Right lobe of liver (tissue), 4 donors: ENCODE measurements around the gene MACROH2A2.
"Not testable (repeated sequence)": the region's sequence is repeated elsewhere in the genome, so short reads cannot be mapped to it uniquely, and the experiment has no call there.

Experiments
- CTCF ChIP-seq, 4 donors: fragments of 200-600 bp in 3 of 4; fragments of 450-650 bp in 1 of 4; IDR thresholded peaks; one replicate each; pipeline versions ENCODE4 v1.5.1 to v1.8.0; 2016 to 2022; ENCODE audit warnings: antibody characterized with exemption in 4 of 4, mild to moderate bottlenecking in 2 of 4
- POLR2A ChIP-seq: fragments of 450-650 bp; IDR thresholded peaks from one replicate; pipeline ENCODE4 v1.6.1; 2017; ENCODE audit warnings: antibody characterized with exemption, mild to moderate bottlenecking
- donor health status: DM: no; HTN: no; CAD: no.
- donor health status: DM: no; HTN: no; CAD: no.
- donor health status: DM: no; HTN: yes; CAD: no.

DNA sequence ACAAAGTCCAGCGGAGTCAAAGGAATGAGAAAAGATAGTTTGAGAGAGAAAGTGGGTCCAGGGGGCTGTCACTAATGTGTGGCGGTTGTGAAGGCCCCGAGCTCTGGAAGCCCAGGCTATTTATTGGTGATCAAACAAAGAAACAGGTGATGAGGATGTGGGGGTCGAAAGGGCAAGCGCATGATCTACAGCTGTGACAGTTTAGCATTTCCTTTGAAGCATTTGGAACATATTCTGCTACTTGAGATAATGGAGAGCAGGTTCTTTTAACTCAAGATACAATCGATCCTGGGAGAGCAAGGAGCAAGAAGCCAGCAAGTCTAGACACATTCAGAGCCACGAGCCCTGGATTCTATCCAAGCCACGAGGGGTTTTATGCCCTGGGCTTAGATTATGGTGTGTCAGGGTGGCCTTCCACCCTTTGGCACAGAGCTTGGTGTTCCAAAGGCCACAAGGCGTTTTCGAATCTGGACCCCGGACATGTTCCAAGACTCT lies 48.5 kb downstream of the MACROH2A2 start:
- not testable (repeated sequence) for TF ChIP-seq CTCF (IDR thresholded peaks at IDR 0.05); POLR2A
